GM21515 (cell line): ENCODE results near the gene GPR75.

ENCODE experiments used
- ATAC-seq: cut with Tn5 transposase; IDR thresholded peaks from one replicate; pipeline ENCODE4 v1.9.1; 2021; ENCODE audit not compliant: unreplicated experiment

The GPR75 gene

DNA sequence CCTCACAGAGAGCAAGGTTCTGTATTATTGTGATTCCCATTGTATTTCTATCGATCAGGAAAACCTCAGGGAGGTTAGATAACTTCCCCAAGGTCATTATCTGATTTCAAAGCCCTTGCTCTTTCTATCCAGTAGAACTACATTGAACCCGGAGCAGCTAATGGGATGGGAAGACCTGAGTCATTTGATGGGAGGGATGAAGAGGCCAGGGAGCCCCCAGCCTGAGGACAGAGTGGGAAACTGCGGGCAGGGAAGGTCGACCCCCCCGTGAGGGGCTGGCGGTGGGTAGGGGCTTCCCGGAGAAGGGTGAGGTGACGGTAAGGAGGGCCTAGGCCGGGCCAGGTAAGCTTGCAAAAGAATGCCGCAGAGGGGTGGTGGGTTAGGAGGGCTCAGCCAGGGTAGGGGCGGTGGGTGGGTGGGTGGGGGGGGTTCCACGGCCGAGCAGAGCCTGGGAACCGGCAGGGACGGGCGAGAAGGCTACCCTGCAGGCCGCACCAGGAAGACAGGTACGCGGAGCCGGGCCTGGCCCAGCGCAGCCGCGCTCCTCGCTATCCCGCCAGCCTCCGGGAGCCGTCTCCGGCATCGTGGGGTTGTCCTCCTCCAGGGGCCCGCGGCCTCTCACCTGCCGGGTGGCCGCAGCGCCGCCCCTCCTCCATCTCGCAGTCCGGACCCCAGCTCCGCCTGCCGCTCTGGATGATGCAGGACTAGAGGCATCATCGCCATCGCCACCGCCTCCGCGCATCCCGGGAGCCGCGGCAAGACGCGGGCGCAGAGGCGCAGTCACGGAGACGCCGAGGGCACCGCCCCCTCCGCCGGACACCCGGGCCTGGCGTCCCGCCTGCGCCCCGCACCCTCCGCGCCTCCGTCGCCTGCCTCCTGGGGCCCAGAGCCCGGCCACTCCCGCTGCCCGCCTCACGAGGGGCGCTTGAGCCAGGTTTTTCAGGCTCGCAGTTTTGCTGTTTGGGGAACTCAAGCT, at the start of gene GPR75:
TSS of gene GPR75 (minus strand) at position 762 of the 976 bp plus-strand sequence. CDS start 5,211 bp downstream, outside the sequence.
- ATAC-seq = no peak

DNA sequence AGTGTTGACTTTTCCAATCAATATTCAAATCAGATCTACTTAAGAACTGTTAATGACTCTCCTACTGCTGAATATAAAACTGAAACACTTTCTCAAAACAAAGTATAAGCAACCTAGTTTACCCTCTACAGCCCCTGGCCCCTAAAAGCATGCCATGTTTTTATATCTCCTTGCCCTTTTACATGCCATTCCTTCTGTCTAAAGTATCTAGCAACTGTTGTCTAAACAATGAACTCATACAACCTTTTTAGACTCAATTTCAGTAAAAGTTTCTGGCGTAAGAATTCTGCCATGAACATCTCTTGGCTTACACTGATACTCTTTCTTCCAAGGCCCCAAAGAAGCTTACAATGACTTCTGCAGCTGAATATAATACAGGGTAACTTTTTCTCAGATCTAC, 47.8 kb upstream of the GPR75 start:
- ATAC-seq = no peak

DNA sequence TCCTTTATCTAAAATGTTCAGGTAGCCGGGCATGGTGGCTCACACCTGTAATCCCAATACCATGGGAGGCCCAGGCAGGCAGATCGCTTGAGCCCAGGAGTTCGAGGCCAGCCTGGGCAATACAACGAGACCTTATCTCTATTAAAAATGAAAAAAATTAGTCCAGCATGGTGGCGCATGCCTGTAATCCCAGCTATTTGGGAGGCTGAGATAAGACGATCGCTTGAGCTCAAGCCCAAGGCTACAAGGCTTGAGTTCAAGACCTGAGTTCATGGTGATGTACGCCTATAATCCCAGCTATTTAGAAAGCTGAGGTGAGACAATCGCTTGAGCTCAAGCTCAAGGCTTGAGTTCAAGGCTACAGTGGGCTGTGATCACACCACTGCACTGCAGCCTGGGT, 45.6 kb upstream of the GPR75 start:
- no peak for ATAC-seq

DNA sequence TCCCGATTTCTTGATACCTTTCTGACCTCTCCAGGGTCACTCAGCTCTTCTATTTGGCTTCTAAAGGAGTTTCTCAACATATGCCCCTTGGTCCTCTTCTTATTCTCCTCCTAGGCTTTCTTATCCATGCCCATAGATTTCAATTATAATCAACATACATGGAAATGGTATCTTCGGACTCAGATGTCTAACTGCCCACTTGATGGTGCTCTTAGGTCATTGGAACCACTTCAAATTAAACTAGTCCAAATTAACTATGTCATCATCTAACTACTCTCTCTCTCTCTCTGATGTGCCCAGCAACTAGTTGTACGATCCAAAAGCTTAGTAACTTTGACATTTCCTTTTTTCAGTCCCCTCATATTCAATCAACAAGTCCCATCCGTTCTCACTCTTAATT, 43.2 kb upstream of the GPR75 start:
- ATAC-seq = no peak

DNA sequence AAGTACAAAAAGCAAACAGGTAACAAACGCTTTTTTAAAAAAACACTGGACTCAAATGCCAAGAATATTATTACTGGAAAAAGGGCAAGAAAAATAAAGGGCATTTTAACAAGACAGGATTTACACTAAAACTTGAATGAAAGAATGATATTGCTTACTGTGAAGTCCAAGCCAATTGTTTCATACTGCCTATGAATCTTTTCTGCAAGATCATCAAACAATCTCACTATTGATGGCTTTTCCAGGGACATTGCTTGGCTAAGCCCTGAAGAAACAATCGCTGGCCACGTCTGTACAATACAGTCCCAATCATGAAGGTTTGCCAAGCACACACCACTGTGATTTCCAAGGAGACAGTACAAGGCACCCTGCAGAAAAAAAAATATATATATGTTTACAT, 41.4 kb upstream of the GPR75 start:
- no peak for ATAC-seq

DNA sequence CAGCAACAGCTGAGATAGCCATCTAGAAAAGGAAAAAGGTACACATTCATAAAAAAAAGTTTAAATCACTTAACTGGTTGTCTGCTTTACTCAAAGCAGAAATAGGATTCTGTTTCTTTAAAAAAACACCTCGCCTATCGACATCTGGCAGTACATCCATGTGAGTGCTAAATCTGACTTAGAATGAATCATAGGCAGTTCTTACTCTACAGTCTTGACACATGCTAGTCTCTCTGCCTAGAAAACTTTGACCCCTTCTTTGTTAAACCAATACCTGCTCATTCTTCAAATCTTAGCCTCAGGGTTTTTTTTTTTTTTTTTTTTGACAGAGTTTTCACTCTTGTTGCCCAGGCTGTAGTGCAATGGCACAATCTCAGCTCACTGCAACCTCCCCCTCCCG, 37.1 kb upstream of the GPR75 start:
- no peak for ATAC-seq

DNA sequence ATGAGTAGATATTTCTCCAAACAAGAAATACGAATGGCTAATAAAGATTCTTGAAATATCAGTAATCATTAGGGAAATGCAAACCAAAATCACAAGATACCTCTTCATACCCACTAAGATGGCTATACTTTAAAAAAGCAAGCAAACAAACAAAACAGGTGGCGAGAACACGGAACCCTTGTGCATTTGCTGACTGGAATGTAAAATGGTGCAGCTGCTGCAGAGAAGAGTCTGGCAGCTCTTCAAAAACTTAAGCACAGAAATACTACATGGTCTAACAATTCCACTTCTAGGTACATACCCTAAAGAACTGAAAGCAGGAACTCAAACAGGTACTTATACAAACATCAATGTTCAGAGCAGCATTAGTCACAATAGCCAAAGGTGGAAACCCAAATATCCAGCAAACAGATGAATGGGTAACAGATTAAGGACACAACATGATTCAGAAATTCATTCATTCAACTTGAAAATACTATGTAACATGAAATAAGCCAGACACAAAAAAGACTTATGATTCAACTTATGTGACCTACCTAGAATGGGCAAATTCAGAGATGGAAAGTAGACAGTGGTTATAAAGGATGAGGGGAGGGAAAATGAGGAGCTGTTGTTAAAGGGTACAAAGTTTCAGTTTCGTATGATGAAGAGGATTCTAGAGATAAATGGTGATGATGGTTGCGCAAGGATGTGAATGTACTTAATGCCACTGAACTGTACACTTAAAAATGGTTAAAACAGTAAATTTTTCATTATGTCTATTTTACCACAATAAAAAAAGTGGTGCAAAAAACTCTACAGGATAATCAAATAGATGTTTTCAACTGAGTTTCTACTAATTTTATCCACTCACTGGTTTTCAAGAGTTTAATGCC, 26.9 kb upstream of the GPR75 start:
- no peak for ATAC-seq

DNA sequence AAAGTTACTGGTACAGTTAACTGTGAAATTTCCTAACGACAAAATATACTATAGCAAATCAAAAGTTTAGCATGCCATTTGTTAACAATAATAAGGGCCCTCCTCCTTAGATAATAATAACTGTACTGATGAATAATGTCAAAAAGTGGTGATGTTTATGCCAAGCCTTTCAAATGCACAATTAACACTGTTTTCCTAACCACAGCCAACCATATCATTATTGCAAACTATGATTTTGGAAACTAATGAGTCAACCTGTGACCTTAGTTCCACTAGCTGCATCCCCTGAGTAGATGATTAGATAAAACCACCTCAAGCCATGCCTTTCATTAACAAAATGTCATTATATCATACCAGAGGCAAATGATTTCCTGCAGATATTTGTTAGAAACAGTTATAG, 25.1 kb upstream of the GPR75 start:
- ATAC-seq = no peak

DNA sequence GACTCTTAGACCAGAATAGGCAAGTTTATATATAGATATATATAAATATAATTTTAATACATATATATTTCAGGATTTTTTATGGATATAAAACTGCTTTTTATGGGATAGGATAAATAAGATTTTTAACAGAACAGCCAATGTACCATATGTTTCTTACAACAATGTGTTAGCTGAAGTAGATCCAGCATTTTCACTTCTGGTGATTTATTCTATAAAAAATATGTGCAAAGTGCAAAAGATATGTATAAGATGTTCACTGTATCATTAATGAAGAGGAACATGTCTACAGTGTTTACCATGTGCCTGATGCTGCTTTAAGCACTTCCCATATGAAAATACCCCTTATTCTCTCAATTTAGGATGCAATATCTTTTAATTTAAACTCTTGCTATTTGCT, 22.2 kb upstream of the GPR75 start:
- no peak for ATAC-seq

DNA sequence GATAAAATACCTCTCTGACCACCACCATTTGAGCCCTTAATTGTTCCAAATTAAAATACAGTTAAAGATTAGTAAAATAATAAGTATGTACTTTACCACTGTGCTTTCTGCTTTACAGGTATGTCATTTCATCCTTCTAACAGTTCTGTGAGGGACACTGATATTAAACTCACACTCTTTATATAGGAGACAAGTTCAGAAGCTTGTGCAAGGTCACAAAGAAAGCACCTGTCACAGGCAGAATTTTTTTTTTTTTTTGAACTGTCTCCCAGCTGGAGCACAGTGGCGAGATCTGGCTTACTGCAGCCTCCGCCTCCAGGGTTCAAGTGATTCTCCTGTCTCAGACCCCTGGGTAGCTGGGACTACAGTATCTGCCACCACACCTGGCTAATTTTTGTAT, 21.6 kb upstream of the GPR75 start:
- no peak for ATAC-seq

DNA sequence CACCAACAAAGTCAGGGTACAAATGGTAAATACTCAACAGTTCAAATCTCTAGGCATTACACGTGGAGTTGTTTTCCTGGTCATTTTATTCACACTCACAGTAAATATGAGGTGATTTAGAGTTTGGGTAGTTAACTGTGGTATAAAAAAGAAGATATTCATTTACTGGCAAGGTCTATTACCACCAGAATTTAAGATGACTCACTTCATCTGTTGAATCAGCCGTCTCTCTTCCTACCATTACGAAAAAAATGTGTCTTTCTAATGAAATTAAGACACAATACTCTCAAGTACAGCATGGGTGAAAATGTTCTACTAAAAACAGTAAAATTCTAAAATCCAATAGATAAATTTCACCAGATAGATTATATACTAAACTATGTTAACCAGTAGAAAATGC, 21.0 kb upstream of the GPR75 start:
- ATAC-seq = no peak

DNA sequence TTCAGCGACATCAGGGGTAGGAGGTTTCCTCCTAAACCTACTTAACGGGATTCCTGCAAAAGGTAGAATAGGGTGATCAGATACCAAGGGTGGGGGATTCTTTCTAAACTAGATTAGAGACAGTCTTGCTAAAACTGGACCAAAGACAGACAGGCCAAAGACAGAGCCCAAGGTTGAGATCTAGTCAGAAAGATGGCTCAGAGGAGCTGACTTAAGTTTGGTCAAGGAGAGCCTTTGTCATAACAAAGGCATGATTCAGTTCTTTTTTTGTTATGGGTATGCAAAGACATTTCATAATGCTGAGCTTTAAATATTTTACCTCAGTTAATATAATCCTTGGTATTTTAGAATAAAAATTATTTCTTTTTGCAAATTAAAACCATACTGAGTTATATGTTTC, 17.8 kb upstream of the GPR75 start:
- ATAC-seq = no peak

DNA sequence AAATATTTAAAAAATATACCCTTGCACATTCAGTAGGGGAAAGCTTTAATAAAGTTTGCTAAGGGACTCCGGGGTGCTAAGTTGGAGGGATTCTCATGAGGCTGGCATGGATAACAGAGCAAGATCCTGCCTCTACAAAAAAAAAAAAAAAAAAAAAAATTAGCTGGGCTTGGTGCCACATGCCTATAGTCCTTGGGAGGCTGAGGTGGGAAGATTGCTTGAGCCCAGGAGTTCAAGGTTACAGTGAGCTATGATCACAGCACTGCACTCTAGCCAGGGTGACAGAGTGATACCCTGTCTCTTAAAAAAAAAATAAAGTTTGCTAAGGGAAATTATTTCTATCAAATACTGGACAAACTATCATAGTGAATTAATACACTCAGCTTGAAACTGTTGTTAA, 17.3 kb upstream of the GPR75 start:
- no peak for ATAC-seq

DNA sequence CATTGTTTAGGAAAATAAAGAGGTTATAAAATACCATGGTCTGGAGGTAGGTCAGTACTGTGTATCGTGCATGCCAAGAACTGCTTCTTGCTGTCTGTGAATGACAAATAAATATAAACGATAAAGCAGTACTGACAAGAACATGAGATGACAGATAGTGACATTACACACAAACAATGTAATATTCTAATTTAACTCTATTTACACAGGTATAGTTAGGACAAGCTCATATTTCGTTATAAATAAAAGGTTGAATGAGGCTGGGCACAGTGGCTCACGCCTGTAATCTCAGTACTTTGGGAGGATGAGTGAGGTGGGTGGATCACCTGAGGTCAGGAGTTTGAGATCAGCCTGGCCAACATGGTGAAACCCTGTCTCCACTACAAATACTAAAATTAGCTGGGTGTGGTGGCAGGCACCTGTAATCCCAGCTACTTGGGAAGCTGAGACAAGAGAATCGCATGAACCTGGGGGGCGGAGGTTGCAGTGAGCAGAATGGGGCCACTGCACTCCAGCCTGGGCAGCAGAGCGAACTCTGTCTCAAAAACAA, 14.7 kb upstream of the GPR75 start:
- ATAC-seq = no peak

DNA sequence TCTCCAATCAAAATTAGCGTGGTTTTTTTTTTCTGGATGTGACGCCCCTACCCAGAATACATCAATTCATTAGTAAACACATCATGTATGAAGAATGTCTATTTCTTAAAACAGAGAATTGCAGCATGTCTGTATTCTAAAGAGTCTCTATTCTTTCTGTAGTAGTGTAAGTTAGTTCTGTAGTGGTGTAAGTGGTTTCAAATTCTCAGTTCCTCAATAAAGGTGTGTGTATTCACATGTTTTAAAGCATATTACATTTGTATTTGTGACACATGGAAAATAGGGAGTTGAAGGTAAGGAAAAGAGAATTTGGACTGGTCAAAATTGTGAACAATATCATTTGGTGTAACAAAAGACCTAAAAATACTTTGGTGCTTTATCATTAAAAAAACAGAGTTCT, 8.0 kb upstream of the GPR75 start:
- no peak for ATAC-seq

DNA sequence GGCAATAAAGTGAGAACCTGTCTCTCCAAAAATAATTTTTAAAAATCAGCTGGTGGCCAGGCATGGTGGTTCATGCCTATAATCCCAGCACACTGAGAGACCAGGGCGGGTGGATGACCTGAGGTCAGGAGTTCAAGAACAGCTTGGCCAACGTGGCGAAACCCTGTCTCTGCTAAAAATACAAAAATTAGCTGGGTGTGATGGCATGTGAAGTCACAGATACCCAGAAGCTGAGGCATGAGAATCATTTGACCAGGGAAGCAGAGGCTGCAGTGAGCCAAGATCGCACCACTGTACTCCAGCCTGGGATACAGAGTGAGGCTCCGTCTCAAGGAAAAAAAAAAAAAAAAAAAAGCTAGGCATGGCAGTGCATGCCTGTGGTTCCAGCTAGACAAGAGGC, 7.4 kb upstream of the GPR75 start:
- ATAC-seq = no peak

DNA sequence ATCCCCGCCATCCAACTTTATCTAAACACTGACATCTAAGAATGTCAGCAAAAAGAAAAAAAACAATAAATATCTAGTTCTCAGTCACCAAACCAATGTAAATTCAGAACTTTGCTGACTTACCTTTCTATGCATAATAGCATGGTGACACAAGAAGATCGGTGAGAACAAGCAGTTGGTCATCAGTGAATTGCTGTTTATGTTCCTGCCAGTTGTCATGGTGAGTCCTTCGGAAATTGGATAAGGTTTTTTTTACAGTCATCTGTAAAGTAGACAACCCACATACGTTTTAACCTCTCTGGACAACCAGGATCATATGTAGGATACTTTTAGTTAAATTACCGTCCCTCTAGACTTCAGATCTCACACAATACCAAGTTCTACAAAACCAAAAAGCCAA, 6.2 kb upstream of the GPR75 start:
- ATAC-seq = no peak

DNA sequence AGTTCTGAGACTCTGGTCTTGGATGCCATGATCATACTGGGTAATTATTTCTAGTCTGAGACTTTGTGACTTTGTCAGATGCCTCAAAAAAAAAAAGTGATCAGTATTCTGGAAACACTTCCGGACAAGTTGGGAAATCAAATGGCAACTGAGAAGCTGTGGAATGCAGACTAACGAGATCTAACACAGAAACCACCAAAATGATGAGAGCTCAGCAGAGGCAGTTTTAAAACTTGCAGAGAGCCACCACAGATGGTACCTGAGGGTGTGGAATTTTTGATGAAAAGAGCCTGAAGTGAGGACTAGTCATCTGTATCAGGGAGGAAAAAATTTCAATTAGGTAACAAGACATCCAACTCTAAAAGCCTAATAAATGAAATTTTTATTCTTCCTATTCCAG, 5.5 kb upstream of the GPR75 start:
- no peak for ATAC-seq

DNA sequence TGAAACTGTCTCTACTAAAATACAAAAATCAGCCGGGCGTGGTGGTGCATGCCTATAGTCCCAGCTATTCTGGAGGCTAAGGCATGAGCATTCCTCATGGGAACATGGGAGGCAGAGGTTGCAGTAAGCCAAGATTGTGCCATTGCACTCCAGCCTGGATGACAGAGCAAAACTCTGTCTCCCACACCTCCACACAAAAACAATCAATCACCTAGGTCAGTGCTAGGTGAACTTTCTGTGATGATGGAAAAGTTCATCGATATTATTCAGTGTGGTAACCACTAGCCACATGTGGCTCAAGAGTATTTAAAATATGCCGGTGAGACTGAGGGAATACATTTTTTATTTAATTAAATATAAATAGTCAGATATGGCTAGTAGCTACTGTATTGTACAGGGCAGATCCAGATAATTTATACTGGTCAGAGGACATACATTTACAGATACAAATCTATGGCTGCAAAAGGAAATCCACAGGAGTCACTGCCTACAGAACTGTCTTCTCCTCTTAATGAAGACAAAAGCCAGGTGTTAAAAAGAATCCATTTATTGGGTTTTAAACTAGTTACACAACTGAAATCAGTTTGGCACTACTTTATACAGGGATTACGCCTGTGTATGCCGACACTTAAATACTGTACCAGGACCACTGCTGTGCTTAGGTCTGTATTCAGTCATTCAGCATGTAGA, 3.9 kb upstream of the GPR75 start:
- ATAC-seq = no peak

DNA sequence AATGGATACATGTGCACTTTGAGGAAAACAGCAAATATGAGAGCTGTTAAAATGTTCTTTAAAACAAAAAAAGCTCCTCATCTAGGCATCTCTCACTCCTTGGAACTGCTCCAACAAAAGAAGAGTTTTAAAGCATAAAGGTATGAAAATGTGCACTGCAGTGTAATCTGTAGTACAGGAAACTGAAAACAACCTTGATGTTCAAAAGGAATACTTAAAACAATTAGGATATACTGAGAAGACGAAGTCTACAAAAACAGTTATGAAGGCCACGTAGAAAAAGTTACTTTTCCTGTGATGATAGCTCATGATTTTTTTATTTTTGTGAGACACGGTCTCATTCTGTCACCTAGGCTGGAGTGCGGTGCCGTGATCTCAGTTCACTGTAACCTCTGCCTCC, 2.1 kb upstream of the GPR75 start:
- no peak for ATAC-seq

DNA sequence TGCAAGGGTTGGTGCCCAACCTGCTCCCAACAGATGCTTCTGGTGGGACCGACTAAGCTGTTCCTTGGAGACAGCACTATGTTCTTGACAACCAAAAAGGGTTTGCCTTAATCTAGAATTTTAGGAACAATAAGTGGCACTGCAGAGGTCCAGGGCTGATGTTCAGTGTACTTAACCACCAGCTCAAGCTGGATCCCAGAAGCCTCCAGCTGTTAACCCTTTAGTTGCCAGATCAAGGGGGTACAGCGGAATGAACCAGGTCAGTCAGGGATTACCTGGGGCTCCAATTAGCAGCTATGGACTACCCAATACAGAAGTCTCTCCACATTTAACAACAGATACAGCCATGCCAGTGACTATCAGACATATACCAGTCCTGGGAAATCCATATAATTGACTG, 3.5 kb downstream of the GPR75 start:
- ATAC-seq = no peak
